WI38 (cell line): Measurements from ENCODE around the gene RNASE8.

ENCODE experiments used
- H3K4me3 ChIP-seq: 2 replicates; pipeline ENCODE4 v1.5.1; 2011; ENCODE audit warnings: low read depth, mild to moderate bottlenecking, control low read depth, low read length
- TF ChIP-seq, protein P1 (sequence below): IDR thresholded peaks from 2 replicates; pipeline ENCODE4 v1.5.1; 2012; ENCODE audit warnings: low read depth, mild to moderate bottlenecking, control low read depth, low read length

Gene RNASE8

DNA sequence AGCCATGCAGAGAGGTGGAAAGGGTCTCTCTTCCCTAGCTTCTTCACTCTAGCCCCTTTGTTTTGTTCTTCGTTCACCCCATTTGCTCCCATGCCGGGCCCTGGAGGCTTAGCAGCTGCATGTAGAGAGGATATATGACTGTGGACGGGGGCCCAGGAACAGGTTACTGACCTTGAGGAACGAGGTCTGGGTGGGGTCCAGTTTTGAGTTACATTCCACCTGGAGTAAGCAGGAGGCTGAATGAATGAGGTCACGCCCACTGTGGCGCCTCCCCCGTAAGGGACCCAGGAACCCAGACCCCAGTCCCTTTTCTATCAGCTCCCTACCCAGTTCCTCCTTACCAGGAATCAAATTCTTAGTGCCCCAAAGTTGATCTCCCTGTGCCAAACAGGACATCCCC is 39.3 kb upstream of the RNASE8 start:
- H3K4me3 ChIP-seq: no peak overlapping the region
- TF ChIP-seq, protein P1, sequence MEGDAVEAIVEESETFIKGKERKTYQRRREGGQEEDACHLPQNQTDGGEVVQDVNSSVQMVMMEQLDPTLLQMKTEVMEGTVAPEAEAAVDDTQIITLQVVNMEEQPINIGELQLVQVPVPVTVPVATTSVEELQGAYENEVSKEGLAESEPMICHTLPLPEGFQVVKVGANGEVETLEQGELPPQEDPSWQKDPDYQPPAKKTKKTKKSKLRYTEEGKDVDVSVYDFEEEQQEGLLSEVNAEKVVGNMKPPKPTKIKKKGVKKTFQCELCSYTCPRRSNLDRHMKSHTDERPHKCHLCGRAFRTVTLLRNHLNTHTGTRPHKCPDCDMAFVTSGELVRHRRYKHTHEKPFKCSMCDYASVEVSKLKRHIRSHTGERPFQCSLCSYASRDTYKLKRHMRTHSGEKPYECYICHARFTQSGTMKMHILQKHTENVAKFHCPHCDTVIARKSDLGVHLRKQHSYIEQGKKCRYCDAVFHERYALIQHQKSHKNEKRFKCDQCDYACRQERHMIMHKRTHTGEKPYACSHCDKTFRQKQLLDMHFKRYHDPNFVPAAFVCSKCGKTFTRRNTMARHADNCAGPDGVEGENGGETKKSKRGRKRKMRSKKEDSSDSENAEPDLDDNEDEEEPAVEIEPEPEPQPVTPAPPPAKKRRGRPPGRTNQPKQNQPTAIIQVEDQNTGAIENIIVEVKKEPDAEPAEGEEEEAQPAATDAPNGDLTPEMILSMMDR: no peak

DNA sequence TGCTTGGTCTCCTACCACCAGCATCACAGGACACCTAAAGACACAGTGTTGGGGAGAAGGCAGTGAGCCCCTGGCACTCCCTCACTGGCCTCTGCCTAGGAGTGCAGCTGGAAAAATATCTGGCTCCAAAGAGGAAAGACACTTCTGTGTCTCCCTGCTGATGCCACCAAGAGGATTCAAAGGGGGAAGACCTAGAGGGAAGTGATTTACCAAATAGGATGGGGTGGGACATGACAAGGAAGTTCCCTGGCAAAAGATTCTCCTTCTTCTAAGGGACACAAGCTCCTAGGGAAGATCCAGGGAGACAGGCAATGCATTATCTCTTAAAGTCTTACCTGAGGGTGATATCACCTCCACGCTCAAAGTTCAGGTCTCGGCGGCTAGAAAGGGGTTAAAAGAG is 38.8 kb upstream of the RNASE8 start:
- H3K4me3 ChIP-seq: no peak overlapping the region
- TF ChIP-seq, protein P1: no peak

DNA sequence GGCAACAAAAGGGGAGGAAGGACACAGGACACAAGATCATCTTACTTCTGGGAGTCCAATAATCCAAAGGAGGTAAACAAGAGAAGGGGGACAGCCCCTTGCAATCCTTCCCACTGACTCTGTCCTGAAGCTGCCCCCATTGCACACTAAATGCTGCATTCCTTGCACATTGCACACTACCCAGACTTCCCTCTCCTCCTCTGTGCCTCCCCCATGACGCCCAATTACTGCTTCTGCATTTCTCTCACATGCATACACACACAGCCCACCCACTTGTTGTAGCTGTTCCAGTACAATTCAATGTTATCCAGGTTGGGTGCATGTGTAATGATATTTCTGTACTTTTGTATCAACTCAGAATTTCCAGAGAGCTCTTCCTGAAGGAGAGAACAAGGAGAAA is 38.3 kb upstream of the RNASE8 start:
- no peak overlapping the region for H3K4me3 ChIP-seq
- TF ChIP-seq, protein P1: no peak

DNA sequence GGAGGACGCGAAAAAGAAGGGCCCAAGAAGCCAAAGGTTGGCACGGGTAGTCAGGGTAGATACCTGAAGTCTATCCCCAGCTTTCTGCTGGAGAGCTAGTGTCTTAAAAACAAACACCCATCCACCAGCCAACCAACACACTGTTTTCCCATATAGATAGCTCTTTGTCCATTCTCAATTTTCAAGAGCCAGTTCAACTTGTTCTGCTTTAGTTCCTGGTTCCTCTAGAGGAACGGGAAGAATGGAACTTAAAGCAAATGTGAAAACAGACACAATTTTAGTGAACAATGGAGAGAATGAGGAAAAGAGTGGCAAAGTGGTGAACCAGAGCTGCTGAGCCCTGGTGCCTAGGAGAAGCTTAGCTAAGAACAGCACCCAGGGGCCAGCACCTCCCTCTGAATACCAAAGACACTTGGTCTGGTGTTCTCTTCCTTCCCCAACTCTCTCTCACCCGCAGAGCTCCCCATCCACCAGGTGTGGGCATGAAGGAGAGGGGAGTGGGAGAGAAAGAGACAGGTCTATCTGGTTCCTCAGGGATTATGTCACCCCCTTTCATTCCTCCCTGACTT is 36.6 kb upstream of the RNASE8 start:
- H3K4me3 ChIP-seq: no peak overlapping the region
- TF ChIP-seq, protein P1: no peak

DNA sequence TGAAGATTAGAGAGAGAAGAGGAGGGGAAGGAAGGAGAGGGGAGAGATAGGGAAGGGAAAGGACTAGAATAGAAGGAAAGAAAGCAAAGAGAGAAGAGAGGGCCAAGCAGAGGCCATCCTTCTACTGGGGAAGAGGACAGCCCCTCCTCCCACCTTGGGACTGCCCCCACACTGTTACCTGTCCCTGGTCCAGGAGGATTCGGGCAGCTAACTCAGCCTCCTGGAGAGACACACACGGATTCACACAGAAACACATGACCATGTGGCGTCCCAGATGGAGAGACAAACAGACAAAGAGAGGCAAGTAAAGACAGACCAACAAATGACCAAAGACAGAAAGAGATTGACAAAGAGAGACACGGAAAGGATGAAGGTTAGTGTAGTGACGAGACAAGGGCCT is 34.9 kb upstream of the RNASE8 start:
- H3K4me3 ChIP-seq: no peak overlapping the region
- TF ChIP-seq, protein P1: no peak

DNA sequence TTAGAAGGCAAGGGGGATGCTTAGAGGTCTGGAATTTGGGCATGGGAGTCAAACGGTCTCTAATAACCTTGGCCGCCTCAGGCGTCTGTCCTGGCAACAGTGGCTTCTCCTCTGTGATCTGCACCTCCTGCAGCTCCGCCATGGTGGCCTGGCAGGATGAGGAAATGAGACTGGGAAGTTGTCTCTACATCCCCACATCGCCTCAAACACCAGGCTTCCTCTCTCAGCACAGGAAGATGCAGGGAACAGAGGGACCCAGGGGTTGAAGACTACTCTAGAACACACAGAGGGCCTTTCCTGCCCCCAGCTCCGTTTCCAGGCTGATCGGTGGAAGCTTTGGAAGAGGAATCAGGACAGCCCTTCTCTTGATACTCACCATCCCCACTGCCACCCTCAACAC is 34.4 kb upstream of the RNASE8 start:
- no peak overlapping the region for H3K4me3 ChIP-seq
- TF ChIP-seq, protein P1: no peak

DNA sequence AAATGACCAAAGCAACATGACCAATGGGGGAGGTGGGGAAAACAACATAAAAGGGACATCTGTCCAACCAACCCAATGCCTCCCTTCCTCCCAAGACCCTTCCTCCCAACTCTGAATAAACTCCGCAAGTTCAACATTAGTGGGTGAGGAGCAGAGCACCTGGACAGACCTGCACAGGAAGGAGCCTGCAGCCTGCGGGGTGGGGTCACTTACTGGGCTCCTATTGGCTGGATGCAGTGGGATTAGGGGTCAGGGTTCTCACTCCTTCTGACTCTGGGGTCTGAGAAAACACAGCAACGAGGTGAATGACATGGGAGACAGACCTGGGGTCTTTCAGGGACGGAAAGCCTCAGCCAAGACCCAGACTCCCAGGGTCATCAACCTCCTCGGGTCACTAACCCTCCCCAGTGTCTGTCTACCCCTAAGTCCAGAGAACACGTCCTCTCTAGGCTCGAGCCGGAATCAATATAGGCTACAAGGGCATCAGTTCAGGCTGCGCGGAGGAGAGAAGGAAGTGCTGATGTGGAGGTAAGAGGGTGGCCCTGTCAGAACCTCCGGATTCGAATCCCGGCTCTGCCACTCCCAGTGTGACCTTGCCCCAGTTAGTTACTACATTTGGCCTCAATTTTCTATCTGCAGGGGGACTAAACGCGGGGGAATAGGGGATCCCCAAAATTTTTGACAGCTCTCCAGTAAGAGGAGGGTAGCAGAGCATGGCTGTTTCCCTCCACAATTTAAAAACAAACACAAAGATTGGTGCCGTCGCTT is 33.6 kb upstream of the RNASE8 start:
- no peak overlapping the region for H3K4me3 ChIP-seq
- TF ChIP-seq, protein P1: no peak
